Fibroblast of the aortic adventitia (primary cell): ENCODE data around the gene SP140L. TPM values are rescaled to one million over a fixed set of nuclear protein-coding genes. Genes with fewer than 3 reads are reported as not detected.
"Not testable (repeated sequence)": the region's sequence is repeated elsewhere in the genome, so short reads cannot be mapped to it uniquely, and the experiment has no call there.

Experiments used
- DNase-seq: peaks from one replicate; pipeline ENCODE4 v3.0.0-alpha.2; 2010; ENCODE audit warnings: low read depth
- H3K4me3 ChIP-seq: 2 replicates; pipeline ENCODE4 v1.5.1; 2011; ENCODE audit warnings: low read depth, mild to moderate bottlenecking, control low read depth, low read length, moderate library complexity
- CTCF ChIP-seq: IDR thresholded peaks from 2 replicates; pipeline ENCODE4 v1.5.1; 2011; ENCODE audit warnings: mild to moderate bottlenecking, low read length, control low read depth, inconsistent platforms; ENCODE audit not compliant: insufficient read depth
- total RNA-seq: library from RNA; depleted of rRNA; stranded (reverse); fragments of >200 nt; gene quantifications from 2 replicates; pipeline ENCODE4 v1.2.3, GENCODE V29; 2012; ENCODE audit warnings: low replicate concordance

The SP140L gene
- 13.7 and 16.0 TPM in 2 replicates for total RNA-seq

GRCh38 chr2:230326453-230327417 is at the start of gene SP140L:
SP140L (plus strand) TSS chr2:230327193; CDS start chr2:230327270, 77 bp downstream.
- no peak for TF ChIP-seq CTCF

GRCh38 chr2:230282936-230283335 is 44.1 kb upstream of the SP140L start:
- no peak overlapping the region for H3K4me3 ChIP-seq
- TF ChIP-seq CTCF = no peak
- no peak for DNase-seq

More at GRCh38 chr2:230326453-230327417, at the start of gene SP140L:
- H3K4me3 ChIP-seq = peak within 1 kb of the TSS; percentile 64
- DNase-seq = peak; percentile 81

- no peak for TF ChIP-seq CTCF
- no peak for DNase-seq
- no peak overlapping the region for H3K4me3 ChIP-seq
Observed at GRCh38 chr2:230286048-230286447, 40.9 kb upstream of the SP140L start.

GRCh38 chr2:230289311-230289710 is 37.7 kb upstream of the SP140L start:
- peak; percentile 40 for DNase-seq
- not testable (repeated sequence) for H3K4me3 ChIP-seq

- DNase-seq = no peak
- H3K4me3 ChIP-seq = no peak overlapping the region
- TF ChIP-seq CTCF = no peak
Observed at GRCh38 chr2:230295192-230295591, 31.8 kb upstream of the SP140L start.

- no peak overlapping the region for H3K4me3 ChIP-seq
- DNase-seq = no peak
- no peak for TF ChIP-seq CTCF
Observed at GRCh38 chr2:230296917-230297316, 30.1 kb upstream of the SP140L start.

- DNase-seq = no peak
- H3K4me3 ChIP-seq = no peak overlapping the region
- no peak for TF ChIP-seq CTCF
Observed at GRCh38 chr2:230299618-230300017, 27.4 kb upstream of the SP140L start.
